ENCODE data around the gene PRH2.

- TF ChIP-seq GATA2 (IDR thresholded peaks at IDR 0.05; ENCODE audit: low read depth, low read length): no peak
- TF ChIP-seq GATA3 (IDR thresholded peaks at IDR 0.05; ENCODE audit: low read depth, low read length): no peak
Measured at GRCh38 chr12:10936506-10936905, 7.5 kb downstream of the PRH2 start.
